ENCODE data around the gene SDC1.

DNA sequence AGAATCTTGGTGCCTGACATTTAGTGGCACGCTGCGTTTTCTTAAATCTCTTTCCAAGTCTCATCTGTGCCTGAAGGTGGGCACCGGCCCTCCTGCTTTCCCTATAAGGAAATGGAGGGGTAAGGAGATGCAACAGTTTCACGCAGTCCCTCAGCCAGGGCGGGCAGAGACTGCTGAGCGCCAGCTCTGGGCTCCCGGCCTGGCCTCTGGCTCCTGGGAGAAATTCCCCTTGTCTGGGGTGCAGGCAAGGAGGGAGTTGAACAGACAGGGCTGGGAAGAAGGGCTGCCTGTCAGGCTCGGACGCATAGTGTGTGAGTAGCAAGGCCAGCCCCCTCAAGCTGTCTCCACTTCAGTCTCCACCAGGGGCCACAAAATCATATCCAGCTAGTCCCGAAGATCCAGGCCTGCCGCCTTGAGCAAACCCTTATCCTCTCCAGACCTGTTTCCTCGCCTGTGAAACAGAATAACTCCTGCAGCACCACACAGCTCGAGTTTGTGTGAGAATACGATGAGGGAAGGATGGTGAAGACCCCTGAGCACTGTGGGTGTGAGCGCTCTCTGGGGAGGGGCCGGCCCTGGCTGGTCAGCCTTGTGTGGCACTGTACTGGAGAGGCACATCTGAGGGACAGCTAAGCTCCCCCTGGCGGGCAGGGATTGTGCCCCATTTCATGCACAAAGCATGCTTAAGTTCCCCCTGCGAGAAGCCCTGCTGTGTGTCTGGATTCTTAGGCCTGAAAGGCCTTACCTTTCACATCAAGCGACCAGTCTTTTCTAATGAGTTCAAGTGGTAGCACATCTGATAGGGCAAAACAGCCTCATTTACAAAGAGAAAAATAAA, 33.8 kb downstream of the SDC1 start:
- TF ChIP-seq, protein P1, sequence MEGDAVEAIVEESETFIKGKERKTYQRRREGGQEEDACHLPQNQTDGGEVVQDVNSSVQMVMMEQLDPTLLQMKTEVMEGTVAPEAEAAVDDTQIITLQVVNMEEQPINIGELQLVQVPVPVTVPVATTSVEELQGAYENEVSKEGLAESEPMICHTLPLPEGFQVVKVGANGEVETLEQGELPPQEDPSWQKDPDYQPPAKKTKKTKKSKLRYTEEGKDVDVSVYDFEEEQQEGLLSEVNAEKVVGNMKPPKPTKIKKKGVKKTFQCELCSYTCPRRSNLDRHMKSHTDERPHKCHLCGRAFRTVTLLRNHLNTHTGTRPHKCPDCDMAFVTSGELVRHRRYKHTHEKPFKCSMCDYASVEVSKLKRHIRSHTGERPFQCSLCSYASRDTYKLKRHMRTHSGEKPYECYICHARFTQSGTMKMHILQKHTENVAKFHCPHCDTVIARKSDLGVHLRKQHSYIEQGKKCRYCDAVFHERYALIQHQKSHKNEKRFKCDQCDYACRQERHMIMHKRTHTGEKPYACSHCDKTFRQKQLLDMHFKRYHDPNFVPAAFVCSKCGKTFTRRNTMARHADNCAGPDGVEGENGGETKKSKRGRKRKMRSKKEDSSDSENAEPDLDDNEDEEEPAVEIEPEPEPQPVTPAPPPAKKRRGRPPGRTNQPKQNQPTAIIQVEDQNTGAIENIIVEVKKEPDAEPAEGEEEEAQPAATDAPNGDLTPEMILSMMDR (IDR thresholded peaks at IDR 0.05): peak in 3 of 7 experiments; percentile 21 to 36 (median 33)
- TF ChIP-seq POLR2A (IDR thresholded peaks at IDR 0.05) (no peak), EP300 (IDR thresholded peaks at IDR 0.05) (no peak), POLR2AphosphoS5 (IDR thresholded peaks at IDR 0.05) (no peak)
